Thoracic aorta (tissue), 2 donors: ENCODE measurements around the gene RPL18A. TPM values are rescaled to one million over a fixed set of nuclear protein-coding genes. Genes with fewer than 3 reads are reported as not detected.

Experiments used
- ATAC-seq: fragments of 150-250 bp; one replicate; pipeline ENCODE4 v1.8.0; 2017; ENCODE audit warnings: low read depth; ENCODE audit not compliant: insufficient number of reproducible peaks, low FRiP score
- DNase-seq: peaks from one replicate; pipeline ENCODE4 v3.0.0-alpha.2; 2020; ENCODE audit warnings: low spot score
- H3K27ac ChIP-seq, 2 donors: fragments of 200-600 bp; sonication (generic); 1 replicate in 1 of 2; 2 replicates in 1 of 2; pipeline ENCODE4 v1.5.1; 2016; ENCODE audit warnings: mild to moderate bottlenecking in 2 of 2, moderate library complexity in 2 of 2
- H3K27me3 ChIP-seq: fragments of 200-600 bp; sonication (generic); replicated peaks from 2 replicates; pipeline ENCODE4 v1.6.0; 2016; ENCODE audit warnings: mild to moderate bottlenecking; ENCODE audit not compliant: insufficient read depth
- H3K36me3 ChIP-seq: fragments of 200-600 bp; sonication (generic); one replicate; pipeline ENCODE4 v1.5.1; 2016
- H3K4me1 ChIP-seq, 2 donors: fragments of 200-600 bp; sonication (generic); 1 replicate in 1 of 2; 2 replicates in 1 of 2; pipeline versions ENCODE4 v1.5.1 to v1.6.0; 2016; ENCODE audit warnings: low read depth in 2 of 2, mild to moderate bottlenecking in 1 of 2; ENCODE audit not compliant: control insufficient read depth in 1 of 2
- H3K4me3 ChIP-seq: fragments of 200-600 bp; sonication (generic); 2 replicates; pipeline ENCODE4 v1.5.1; 2016; ENCODE audit warnings: mild to moderate bottlenecking
- H3K9me3 ChIP-seq: fragments of 200-600 bp; sonication (generic); 2 replicates; pipeline ENCODE4 v1.5.1; 2016
- CTCF ChIP-seq: fragments of 200-600 bp; sonication (generic); IDR thresholded peaks from one replicate; pipeline ENCODE4 v1.5.1; 2019; ENCODE audit warnings: antibody characterized with exemption
- total RNA-seq, 2 donors: library from RNA; depleted of rRNA; stranded (reverse); fragments of >200 nt; gene quantifications; one replicate each; pipeline versions ENCODE4 v1.1.0 to v1.2.3, GENCODE V29; 2016

The RPL18A gene
- total RNA-seq, 2 donors from 2014 or later = 718 to 766 TPM

- ATAC-seq = no peak
- H3K4me1 ChIP-seq = no peaks in the 10 kb centered on the region
- H3K36me3 ChIP-seq = no peaks in the 10 kb centered on the region
- no peak overlapping the region for H3K4me3 ChIP-seq
- no peaks in the 10 kb centered on the region for H3K27me3 ChIP-seq
- H3K9me3 ChIP-seq = peaks cover 15% of the 10 kb centered on the region
- TF ChIP-seq CTCF = no peak
- H3K27ac ChIP-seq = no peak overlapping the region
- no peak for DNase-seq
Observed at GRCh38 chr19:17909003-17909732, 49.5 kb downstream of the RPL18A start.

GRCh38 chr19:17910791-17911360 is 51.2 kb downstream of the RPL18A start:
- Histone ChIP-seq H3K4me1 (no peaks in the 10 kb centered on the region), H3K27ac (no peak overlapping the region), H3K9me3 (peaks cover 15% of the 10 kb centered on the region), H3K27me3 (no peaks in the 10 kb centered on the region), H3K36me3 (no peaks in the 10 kb centered on the region), H3K4me3 (no peak overlapping the region)
- ATAC-seq = no peak
- no peak for DNase-seq
- no peak for TF ChIP-seq CTCF

Other genes with a start within 250 kb of the RPL18A start
- 1 to 10 TPM; 2.1 to 7.7 TPM for gene UNC13A, start 171.6 kb upstream of the RPL18A start, total RNA-seq
- 10 to 100 TPM; 31.7 to 42.9 TPM for gene MAP1S, start 140.4 kb upstream of the RPL18A start, total RNA-seq
- gene FCHO1, start 108.4 kb upstream of the RPL18A start, total RNA-seq = 1 to 10 TPM; 8.5 to 8.9 TPM
- 1 to 10 TPM in 1 of 2 donors, not detected in 1; 2.3 TPM for gene B3GNT3, start 64.8 kb upstream of the RPL18A start, total RNA-seq
- not detected for gene INSL3, start 38.4 kb upstream of the RPL18A start, total RNA-seq
- 10 to 100 TPM; 12.7 to 35.8 TPM for gene JAK3, start 11.9 kb upstream of the RPL18A start, total RNA-seq
- gene SLC5A5, start 12.0 kb downstream of the RPL18A start, total RNA-seq = not detected
- 10 to 100 TPM; 44.1 to 60.8 TPM for gene CCDC124, start 73.1 kb downstream of the RPL18A start, total RNA-seq
- gene KCNN1, start 107.2 kb downstream of the RPL18A start, total RNA-seq = under 1 TPM in 1 of 2 donors, not detected in 1; 0.99 TPM
- 100 to 1,000 TPM; 114 to 151 TPM for gene ARRDC2, start 148.3 kb downstream of the RPL18A start, total RNA-seq
- 1 to 10 TPM; 1.6 to 5.4 TPM for gene IL12RB1, start 227.0 kb downstream of the RPL18A start, total RNA-seq
- 10 to 100 TPM; 18.7 to 27.8 TPM for gene MAST3, start 237.9 kb downstream of the RPL18A start, total RNA-seq